ENCODE results near the gene IP6K1. TPM values are rescaled to one million over a fixed set of nuclear protein-coding genes. Genes with fewer than 3 reads are reported as not detected.
"Not testable (repeated sequence)": the region's sequence is repeated elsewhere in the genome, so short reads cannot be mapped to it uniquely, and the experiment has no call there.

Gene IP6K1
- total RNA-seq, 1 donor from 2014 or later: 51.4 TPM

DNA sequence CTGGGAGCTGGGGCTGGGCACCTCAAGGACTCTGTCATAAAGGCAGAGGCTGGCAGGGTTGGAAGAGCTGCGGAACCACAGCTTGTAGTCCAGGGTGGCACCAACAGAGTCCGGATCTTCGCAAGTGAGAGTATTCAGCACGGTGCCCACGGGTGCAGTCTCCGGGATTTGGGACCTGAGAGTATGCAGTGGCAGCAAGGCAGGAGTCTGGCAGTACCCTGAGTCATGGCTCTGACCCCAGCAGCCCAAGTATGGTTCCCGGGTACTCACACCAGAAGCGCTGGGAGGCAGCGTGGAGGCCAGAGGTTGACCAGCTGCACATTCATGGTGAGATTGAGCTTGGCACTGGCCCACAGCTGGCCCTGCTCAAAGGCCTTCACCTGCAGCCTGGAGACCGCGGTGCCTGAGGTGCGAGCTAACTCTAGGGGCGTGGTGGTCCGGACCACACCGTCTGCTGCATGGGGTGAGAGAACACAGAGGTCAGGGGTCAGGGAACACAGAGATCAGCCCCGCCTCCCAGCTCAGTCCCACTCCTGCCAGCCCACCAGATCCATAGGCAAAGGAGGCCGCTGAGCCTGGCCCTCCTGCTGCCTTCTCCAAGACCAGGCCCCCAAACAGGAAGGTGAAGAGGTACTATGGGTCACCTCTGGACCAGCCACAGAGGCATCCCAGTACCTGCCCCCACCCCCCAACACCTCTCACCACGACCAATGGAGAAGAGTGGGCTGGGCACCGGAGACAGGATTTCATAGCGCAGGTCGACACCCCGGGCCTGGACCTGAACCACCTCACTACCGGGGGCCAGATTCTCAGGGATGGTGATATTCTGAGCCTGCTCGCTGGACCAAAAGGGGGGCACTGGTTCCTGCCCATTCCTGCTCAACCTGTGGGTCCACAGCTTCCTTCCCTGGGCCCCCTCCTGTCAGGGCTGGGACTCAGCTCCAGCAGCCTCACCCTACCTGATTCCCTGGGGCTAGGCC is 8.9 kb upstream of the IP6K1 start:
- no peak for FAIRE-seq
- no peak for DNase-seq (ENCODE audit: low spot score in 2 of 2)

- DNase-seq (ENCODE audit: low spot score in 2 of 2) (no peak), FAIRE-seq (no peak)
Observed at GRCh38 chr3:49794431-49794830, 8.1 kb upstream of the IP6K1 start.

DNA sequence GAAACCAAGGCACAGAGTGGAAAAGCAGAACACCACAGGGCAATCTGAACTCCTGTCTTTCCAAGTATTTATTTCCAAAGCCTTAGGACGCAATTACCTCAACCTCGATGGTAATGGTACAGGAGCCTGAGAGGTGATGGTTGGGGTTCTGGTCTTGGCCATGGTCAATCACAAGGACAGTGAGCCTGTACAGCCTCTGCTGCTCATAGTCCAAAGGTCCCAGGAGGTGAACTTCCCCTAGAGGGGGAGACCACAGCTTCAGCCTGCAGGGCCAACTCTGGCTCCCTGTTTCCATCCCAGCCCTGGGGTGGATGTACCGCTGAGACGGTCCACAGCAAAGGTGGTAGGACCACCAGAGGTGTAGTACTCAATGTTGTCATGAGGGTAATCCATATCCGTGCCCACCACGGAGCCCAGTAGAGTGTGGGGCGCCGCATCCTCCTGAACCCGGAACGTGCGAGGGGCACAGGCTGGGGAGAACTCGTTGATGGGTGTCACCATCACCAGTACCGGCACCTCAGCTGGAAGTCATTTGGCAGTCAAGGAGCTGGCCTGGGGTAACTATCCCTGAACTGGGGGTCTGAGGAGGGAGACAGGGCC is 7.2 kb upstream of the IP6K1 start:
- DNase-seq (ENCODE audit: low spot score in 2 of 2): no peak
- FAIRE-seq: no peak

DNA sequence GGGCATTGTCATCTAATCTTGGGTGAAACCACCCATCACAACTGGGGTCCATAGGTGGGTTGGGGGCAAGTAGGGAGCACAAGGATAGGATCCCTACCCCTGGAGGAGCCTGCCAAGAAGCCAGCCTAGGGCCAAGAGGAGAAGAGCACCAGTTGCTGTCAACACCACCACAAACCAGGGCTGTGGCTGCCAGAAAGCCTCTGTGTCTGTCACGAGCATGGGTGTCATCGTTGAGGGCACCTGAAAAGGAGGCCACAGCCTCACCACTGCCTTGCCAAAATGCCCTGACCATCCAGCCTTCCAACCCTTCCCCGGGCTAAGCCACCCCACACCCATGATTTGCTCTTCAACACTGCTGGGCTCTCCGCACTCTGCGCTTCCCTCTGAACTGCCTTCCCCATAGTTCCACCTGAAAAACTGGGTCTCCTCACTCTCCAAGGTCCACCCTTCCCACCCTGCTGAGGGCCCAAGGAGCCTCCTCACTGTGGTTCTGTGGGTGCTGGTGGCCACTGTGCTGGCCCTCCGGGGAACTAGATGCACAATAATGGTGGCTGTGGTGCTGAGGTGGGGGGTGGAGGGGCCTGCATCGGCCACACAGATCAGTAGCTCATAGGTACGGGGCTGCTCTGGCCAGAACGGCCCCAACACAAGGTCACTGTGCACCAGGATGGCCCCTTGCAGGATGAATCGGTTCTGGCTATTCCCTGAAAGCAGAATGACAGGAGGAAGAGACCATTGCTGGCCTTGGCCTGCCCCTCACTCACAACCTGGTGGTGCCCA is 6.2 kb upstream of the IP6K1 start:
- FAIRE-seq (no peak), DNase-seq (ENCODE audit: low spot score in 2 of 2) (no peak)

DNA sequence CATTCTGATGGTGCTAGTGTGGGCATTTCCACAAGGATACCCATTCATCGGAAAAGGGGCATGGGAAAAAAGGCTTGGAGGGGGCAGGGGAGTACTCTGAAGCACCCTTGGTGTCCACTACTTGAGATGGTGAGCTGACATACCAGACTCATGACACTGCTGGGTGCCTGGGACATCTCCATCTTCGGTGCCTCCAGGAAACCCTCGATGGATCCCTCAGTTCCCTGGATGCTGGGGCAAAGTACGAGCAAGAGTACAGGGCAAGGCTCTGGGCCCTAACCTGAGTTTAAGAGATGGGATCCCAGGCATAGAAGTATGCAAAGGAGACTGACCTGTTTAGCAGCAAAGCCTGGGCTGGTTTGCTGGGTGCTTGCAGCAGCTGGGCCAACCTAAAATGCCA is 5.2 kb upstream of the IP6K1 start:
- no peak for DNase-seq (ENCODE audit: low spot score in 2 of 2)
- FAIRE-seq: no peak

GRCh38 chr3:49790626-49791411 is 4.5 kb upstream of the IP6K1 start:
- DNase-seq (ENCODE audit: low spot score in 2 of 2) (no peak), FAIRE-seq (no peak)

DNA sequence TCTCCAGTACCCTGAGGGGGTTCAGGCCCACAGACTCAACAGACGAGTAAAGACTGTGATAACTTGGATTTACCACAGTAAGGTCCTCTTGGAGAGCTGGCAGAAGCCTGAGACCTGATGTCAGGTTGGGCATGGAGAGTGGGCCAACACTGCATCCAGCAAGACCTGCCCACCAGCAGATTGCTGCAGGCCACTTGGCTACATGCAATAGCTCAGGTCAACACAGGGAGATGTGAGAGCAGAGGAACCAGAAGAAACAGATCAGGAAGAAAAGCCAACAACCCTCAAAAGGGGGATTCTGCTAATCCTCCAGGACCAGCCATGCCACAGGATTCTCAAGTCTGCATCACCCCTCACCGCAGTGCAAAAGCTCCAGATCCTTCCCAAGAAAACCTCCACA is 1.7 kb upstream of the IP6K1 start:
- FAIRE-seq: no peak

DNA sequence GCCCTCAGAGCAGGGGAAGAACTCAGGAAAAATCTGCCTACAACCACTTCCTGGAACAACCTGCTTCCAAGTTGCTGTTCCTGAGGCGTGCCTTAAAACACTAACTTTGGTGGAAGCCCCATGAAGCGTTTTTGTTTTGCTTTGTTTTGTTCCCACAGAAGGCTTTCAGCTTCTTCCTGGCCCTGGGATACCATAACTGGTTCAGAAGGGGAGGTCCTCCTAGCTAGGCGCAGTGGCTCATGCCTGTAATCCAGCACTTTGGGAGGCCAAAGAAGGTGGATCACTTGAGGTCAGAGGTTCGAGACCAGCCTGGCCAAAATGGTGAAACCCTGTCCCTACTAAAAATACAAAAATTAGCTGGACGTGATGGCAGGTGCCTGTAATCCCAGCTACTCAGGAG is 1.2 kb upstream of the IP6K1 start:
- DNase-seq (ENCODE audit: low spot score in 2 of 2): no peak
- no peak for FAIRE-seq

More for the DNA sequence above, 1.7 kb upstream of the IP6K1 start:
- DNase-seq (ENCODE audit: low spot score in 2 of 2): no peak

DNA sequence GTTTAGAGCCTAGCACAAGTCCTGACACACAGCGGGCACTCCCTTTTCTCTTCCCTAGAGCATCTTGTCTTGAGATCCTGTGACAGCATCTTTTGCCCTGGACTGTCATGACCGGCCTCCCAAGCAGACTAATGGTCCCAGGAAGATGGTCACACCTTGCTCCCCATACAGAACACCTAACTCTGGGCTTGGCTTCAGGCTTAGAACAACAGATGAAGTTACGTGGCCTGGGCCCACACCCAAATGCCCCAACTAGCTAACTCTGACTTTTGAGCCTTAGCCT is 781 bp upstream of the IP6K1 start:
- DNase-seq (ENCODE audit: low spot score in 2 of 2): no peak
- no peak for FAIRE-seq

- no peak for DNase-seq (ENCODE audit: low spot score in 2 of 2)
- no peak for FAIRE-seq
Observed at GRCh38 chr3:49785565-49786356, 581 bp downstream of the IP6K1 start.

GRCh38 chr3:49782277-49782676 is 4.1 kb downstream of the IP6K1 start:
- FAIRE-seq; DNase-seq (ENCODE audit: low spot score in 2 of 2): not testable (repeated sequence)

- no peak for DNase-seq (ENCODE audit: low spot score in 2 of 2)
- FAIRE-seq: no peak
Observed at GRCh38 chr3:49781415-49782199, 4.7 kb downstream of the IP6K1 start.

DNA sequence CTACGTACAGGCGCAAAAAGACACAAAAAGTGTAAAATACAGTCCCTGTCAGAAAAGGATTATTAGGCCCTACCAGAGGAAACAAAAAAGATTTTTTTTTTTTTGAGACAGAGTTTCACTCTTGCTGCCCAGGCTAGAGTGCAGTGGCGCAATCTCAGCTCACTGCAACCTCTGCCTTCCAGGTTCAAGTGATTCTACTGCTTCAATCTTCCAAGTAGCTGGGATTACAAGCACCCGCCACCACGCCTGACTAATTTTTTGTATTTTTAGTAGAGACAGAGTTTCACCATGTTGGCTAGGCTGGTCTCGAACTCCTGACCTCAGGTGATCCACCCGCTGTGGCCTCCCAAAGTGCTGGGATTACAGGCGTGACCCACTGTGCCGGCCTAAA is 5.4 kb downstream of the IP6K1 start:
- not testable (repeated sequence) for DNase-seq (ENCODE audit: low spot score in 2 of 2); FAIRE-seq

- no peak for DNase-seq (ENCODE audit: low spot score in 2 of 2)
- no peak for FAIRE-seq
Observed at GRCh38 chr3:49780080-49780974, 6.0 kb downstream of the IP6K1 start.

GRCh38 chr3:49779358-49780079 is 6.8 kb downstream of the IP6K1 start:
- FAIRE-seq (no peak), DNase-seq (ENCODE audit: low spot score in 2 of 2) (no peak)

DNA sequence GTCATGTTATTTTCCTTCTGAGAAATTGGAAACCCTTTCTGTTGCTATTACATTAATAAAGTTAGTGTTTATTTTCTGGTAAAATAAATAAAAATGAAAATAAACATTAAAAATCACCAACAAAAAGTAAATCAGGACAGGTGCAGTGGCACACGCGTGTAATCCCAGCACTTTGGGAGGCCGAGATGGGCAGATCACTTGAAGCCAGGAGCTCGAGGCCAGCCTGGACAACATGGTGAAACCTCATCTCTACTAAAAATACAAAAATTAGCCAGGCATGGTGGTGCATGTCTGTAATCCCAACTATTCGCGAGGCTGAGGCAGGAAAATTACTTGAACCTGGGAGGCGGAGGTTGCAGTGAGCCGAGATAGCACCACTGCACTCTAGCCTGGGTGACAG is 10.2 kb downstream of the IP6K1 start:
- FAIRE-seq; DNase-seq (ENCODE audit: low spot score in 2 of 2): not testable (repeated sequence)

GRCh38 chr3:49775538-49775937 is 10.8 kb downstream of the IP6K1 start:
- no peak for FAIRE-seq
- peak in 1 of 2 donors; percentile 10 for DNase-seq (ENCODE audit: low spot score in 2 of 2)
